HepG2 (cell line): ENCODE results near the gene PAK2. TPM values are rescaled to one million over a fixed set of nuclear protein-coding genes. Genes with fewer than 3 reads are reported as not detected.

ENCODE experiments used
- ATAC-seq: fragments of 200-7000 bp; cut with Tn5 transposase; 3 replicates; pipeline ENCODE4 v1.9.1; 2020; ENCODE audit warnings: mild to moderate bottlenecking, moderate library complexity
- BruUV-seq: library from RNA; stranded (reverse); fragments of 400-500 nt; replicated peaks from 2 replicates; lab custom pipeline; 2021; lab: Mats Ljungman, UMichigan
- CTCF ChIA-PET: fragments of 300-600 bp; formaldehyde crosslinking; extraction: SDS; loops from one replicate; lab custom pipeline; 2021; ENCODE audit warnings: low total read pairs, inconsistent platforms, low intra/inter-chr PET ratio; lab: Yijun Ruan, JAX
- POLR2A ChIA-PET: fragments of 350-600 bp; sonication (Branson Sonifier 250); formaldehyde crosslinking; loops from one replicate; lab custom pipeline; 2020; ENCODE audit warnings: antibody characterized with exemption, inconsistent platforms; lab: Yijun Ruan, JAX
- DNase-seq: peaks from one replicate; pipeline ENCODE4 v3.0.0-alpha.2; 2015; ENCODE audit warnings: low spot score
- FAIRE-seq: peaks from 3 replicates; lab custom pipeline; 2011; peaks lifted over from hg19 to GRCh38; lab: Jason Lieb, UNC
- H2AFZ ChIP-seq: one replicate; pipeline ENCODE4 v1.6.1; 2011; ENCODE audit warnings: low read length, inconsistent platforms
- H3K27ac ChIP-seq: fragments of 300-600 bp; 3 replicates; pipeline ENCODE4 v1.8.0; 2011; ENCODE audit warnings: mixed run types, mild to moderate bottlenecking, mixed read lengths, low read length, inconsistent platforms; ENCODE audit not compliant: insufficient read depth; ENCODE audit errors: extremely low read length
- H3K27me3 ChIP-seq, 2 experiments: fragments of 200-600 bp in 1 of 2; 2 replicates in 1 of 2; 3 replicates in 1 of 2; pipeline versions ENCODE4 v1.6.0 to v1.8.0; 2011; ENCODE audit warnings: low read length in 2 of 2, mild to moderate bottlenecking in 2 of 2, moderate library complexity in 2 of 2, inconsistent platforms in 1 of 2; ENCODE audit not compliant: insufficient read depth in 2 of 2, control insufficient read depth in 1 of 2
- H3K36me3 ChIP-seq, 2 experiments: fragments of 200-600 bp in 1 of 2; replicated peaks in 1 of 2; 2 replicates in 1 of 2; 3 replicates in 1 of 2; pipeline versions ENCODE4 v1.5.1 to v1.8.0; 2011; ENCODE audit warnings: low read length in 2 of 2, inconsistent platforms in 1 of 2; ENCODE audit not compliant: insufficient read depth in 2 of 2, control insufficient read depth in 1 of 2
- H3K4me1 ChIP-seq: 2 replicates; pipeline ENCODE4 v1.5.1; 2012; ENCODE audit warnings: low read length, inconsistent platforms; ENCODE audit not compliant: insufficient read depth
- H3K4me2 ChIP-seq: 2 replicates; pipeline ENCODE4 v1.6.0; 2011; ENCODE audit warnings: low read depth, low read length, inconsistent platforms
- H3K4me3 ChIP-seq, 3 experiments: fragments of 200-600 bp in 1 of 3; sonication (generic), shearing (Covaris generic) in 1 of 3; replicated peaks in 1 of 3; 2 replicates each; pipeline ENCODE4 v1.5.1; 2011 to 2016; ENCODE audit warnings: low read length in 3 of 3, inconsistent platforms in 2 of 3, low read depth in 2 of 3, mild to moderate bottlenecking in 2 of 3, control low read depth in 1 of 3, mixed read lengths in 1 of 3; ENCODE audit not compliant: insufficient read depth in 1 of 3
- H3K79me2 ChIP-seq: one replicate; pipeline ENCODE4 v1.6.1; 2011; ENCODE audit warnings: low read length, inconsistent platforms; ENCODE audit not compliant: insufficient read depth
- H3K9ac ChIP-seq: 2 replicates; pipeline ENCODE4 v1.6.0; 2011; ENCODE audit warnings: mild to moderate bottlenecking, low read depth, low read length, inconsistent platforms; ENCODE audit not compliant: insufficient read depth
- H3K9me3 ChIP-seq: 2 replicates; pipeline ENCODE4 v1.5.1; 2012; ENCODE audit warnings: mild to moderate bottlenecking, low read length
- H4K20me1 ChIP-seq: 2 replicates; pipeline ENCODE4 v1.6.0; 2011; ENCODE audit warnings: inconsistent platforms, mild to moderate bottlenecking, low read length, moderate library complexity; ENCODE audit not compliant: insufficient read depth
- ARNT2 ChIP-seq: sonication (generic); formaldehyde crosslinking; IDR thresholded peaks from 2 replicates; pipeline ENCODE4 v1.8.0; 2022; ENCODE audit warnings: mild to moderate bottlenecking, low read depth, missing genetic modification reagents, moderate library complexity
- CENPBD1 ChIP-seq: sonication (generic); formaldehyde crosslinking; IDR thresholded peaks from 2 replicates; pipeline ENCODE4 v1.8.0; 2022; ENCODE audit warnings: missing genetic modification reagents, low read depth, mild to moderate bottlenecking, borderline replicate concordance
- ETV5 ChIP-seq: IDR thresholded peaks from 2 replicates; pipeline ENCODE4 v1.6.1; 2018; ENCODE audit warnings: missing biosample characterization, missing genetic modification reagents, inconsistent platforms, borderline replicate concordance
- FOXK2 ChIP-seq: fragments of 450-650 bp; IDR thresholded peaks from 2 replicates; pipeline ENCODE4 v1.6.1; 2016
- GABPA ChIP-seq, 2 experiments: IDR thresholded peaks; 2 replicates each; pipeline ENCODE4 v1.6.1; 2011 to 2016; ENCODE audit warnings: low read depth in 2 of 2, low read length in 1 of 2, missing biosample characterization in 1 of 2, missing genetic modification characterization in 1 of 2
- HMGA1 ChIP-seq: sonication (generic); formaldehyde crosslinking; conservative IDR thresholded peaks from 2 replicates; pipeline ENCODE4 v1.4.0; 2020; ENCODE audit warnings: missing genetic modification reagents
- NFIB ChIP-seq: sonication (generic); formaldehyde crosslinking; IDR thresholded peaks from 2 replicates; pipeline ENCODE4 v1.9.0; 2021; ENCODE audit warnings: missing genetic modification reagents, mild to moderate bottlenecking, borderline replicate concordance
- NFKB2 ChIP-seq: sonication (generic); formaldehyde crosslinking; IDR thresholded peaks from 2 replicates; pipeline ENCODE4 v1.4.0; 2020; ENCODE audit warnings: missing genetic modification reagents, borderline replicate concordance
- NR2F6 ChIP-seq, 2 experiments: IDR thresholded peaks; 2 replicates each; pipeline ENCODE4 v1.6.1; 2016; ENCODE audit warnings: antibody characterized with exemption in 1 of 2, mild to moderate bottlenecking in 1 of 2
- PCBP2 ChIP-seq: fragments of 200-400 bp; formaldehyde crosslinking; optimal IDR thresholded peaks from 2 replicates; pipeline ENCODE3; 2018; ENCODE audit warnings: low read length, low read depth; ENCODE audit not compliant: poor library complexity, severe bottlenecking
- RNF219 ChIP-seq: sonication (generic); formaldehyde crosslinking; IDR thresholded peaks from 2 replicates; pipeline ENCODE4 v1.5.0; 2020; ENCODE audit warnings: mild to moderate bottlenecking, missing genetic modification reagents
- SMYD3 ChIP-seq: sonication (generic); formaldehyde crosslinking; IDR thresholded peaks from 2 replicates; pipeline ENCODE4 v1.8.1; 2023; ENCODE audit warnings: mild to moderate bottlenecking, missing genetic modification reagents
- ZNF652 ChIP-seq: IDR thresholded peaks from 2 replicates; pipeline ENCODE4 v1.6.1; 2016; ENCODE audit warnings: low read depth, borderline replicate concordance
- WGBS: methylation state at CpG from one replicate; pipeline ENCODE4 v1.1.6; 2017; ENCODE audit warnings: low lambda C conversion rate; 5-methylcytosine and 5-hydroxymethylcytosine counted together
- in situ Hi-C: cut with HindIII; loops from 2 replicates; pipeline ENCODE4 v1.10.0; 2017; ENCODE audit warnings: low pct_unique_long_range_greater_than_20kb; ENCODE audit not compliant: extremely low pct_ligation_motif_present
- intact Hi-C: fragments of 100-400 bp; cut with micrococcal nuclease; formaldehyde crosslinking; loops from one replicate; pipeline ENCODE4 v1.10.0; 2022; ENCODE audit not compliant: unreplicated experiment
- polyA plus RNA-seq, 8 experiments: library from polyadenylated mRNA; depleted of rRNA in 3 of 8; stranded (reverse) in 7 of 8; unstranded in 1 of 8; fragments of >200 nt; fragmentation: Illumina TruSeq in 4 of 8; extraction: Trizol in 4 of 8; gene quantifications; 2 replicates each; pipeline versions ENCODE4 v1.2.1 to v1.2.3, GENCODE V29; 2011 to 2016; ENCODE audit warnings: low read depth in 4 of 8, missing spikeins in 1 of 8, mixed read lengths in 1 of 8; ENCODE audit not compliant: insufficient read depth in 1 of 8
- total RNA-seq, 5 experiments: library from RNA; depleted of rRNA; stranded (reverse); fragments of >200 nt; fragmentation: Illumina TruSeq; extraction: Trizol; gene quantifications; 2 replicates each; pipeline ENCODE4 v1.2.3, GENCODE V29; 2016; ENCODE audit warnings: low read depth in 1 of 5
- TF ChIP-seq, protein P1 (sequence below): sonication (generic); formaldehyde crosslinking; IDR thresholded peaks from 2 replicates; pipeline ENCODE4 v1.4.0; 2020; ENCODE audit warnings: missing genetic modification reagents
- TF ChIP-seq, protein P2 (sequence below): sonication (generic); formaldehyde crosslinking; IDR thresholded peaks from 2 replicates; pipeline ENCODE4 v1.4.0; 2020; ENCODE audit warnings: missing genetic modification reagents

Gene PAK2
- total and polyA plus RNA-seq, 2 of the 13 experiments (the other 11 are each of a cell fraction or from before 2014, with no cell fraction given), result 23.0 to 24.7 TPM

DNA sequence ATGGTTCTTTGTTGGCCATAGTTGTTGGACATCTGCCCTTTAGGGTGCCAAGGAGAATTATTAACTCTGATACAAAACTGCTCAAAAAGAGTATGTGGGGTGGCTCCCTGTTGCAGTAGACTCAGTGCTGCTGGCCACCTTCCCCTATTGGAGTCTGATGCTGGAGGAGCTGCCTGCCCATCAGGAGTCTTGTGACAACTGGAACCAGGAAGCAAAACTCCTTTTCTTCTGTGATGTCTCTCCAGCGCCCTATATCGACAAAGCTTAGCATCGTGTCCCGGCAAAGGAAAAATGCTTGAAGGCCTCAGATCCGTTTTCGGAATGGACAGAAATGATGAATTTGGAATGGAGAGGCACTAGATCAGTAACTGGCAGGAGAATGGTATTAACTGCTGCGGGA is 23.5 kb downstream of the PAK2 start:
- no peak for FAIRE-seq
- in situ Hi-C loops, result no loop called here

DNA sequence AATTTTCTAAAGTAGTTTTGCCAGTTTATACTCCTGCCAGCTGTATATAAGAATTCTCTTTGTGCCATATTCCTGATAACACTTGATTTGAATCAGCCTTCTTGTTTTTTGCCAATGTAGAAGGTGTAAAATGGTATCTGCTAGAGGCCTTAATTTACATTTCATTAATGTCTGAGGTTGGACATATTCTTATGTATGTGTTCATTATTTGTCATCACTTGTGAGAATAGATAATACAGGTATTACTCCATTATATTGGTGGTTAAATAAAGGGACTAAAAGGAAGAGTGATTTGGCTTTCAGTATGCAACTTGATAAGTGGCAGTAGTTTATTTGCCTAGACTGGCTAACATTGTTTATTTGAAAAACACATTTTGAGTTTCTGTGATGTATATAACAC is 25.8 kb downstream of the PAK2 start:
- H3K27ac ChIP-seq, result no peak overlapping the region
- BruUV-seq, result no TSS peak
- intact Hi-C loops, result no loop called here
- ChIA-PET POLR2A (no interaction called here), CTCF (no interaction called here)
- peaks cover 0 to 3% of the 10 kb centered on the region in 2 experiments; a peak in 2 of 5 replicates for H3K36me3 ChIP-seq
- H3K4me3 ChIP-seq, result no peak overlapping the region
- no peaks in the 10 kb centered on the region for H3K9me3 ChIP-seq
- H3K9ac ChIP-seq, result no peak overlapping the region
- FAIRE-seq, result no peak
- ATAC-seq, result no peak
- no peaks in the 10 kb centered on the region for H3K27me3 ChIP-seq
- H2AFZ ChIP-seq, result no peak overlapping the region
- H3K79me2 ChIP-seq, result peaks cover 61% of the 10 kb centered on the region
- no peak for DNase-seq
- H4K20me1 ChIP-seq, result 0 out of 2 replicates have a peak, but pooled peaks cover 6% of the 10 kb centered on the region
- in situ Hi-C loops, result no loop called here
- no peak overlapping the region for H3K4me2 ChIP-seq
- H3K4me1 ChIP-seq, result peaks cover 13% of the 10 kb centered on the region
- TF ChIP-seq ETV5, result no peak
- no peak for TF ChIP-seq HMGA1 (CRISPR knock-in tag)
- TF ChIP-seq NFIB (CRISPR knock-in tag), result no peak
- TF ChIP-seq NR2F6 (IDR thresholded peaks at IDR 0.05), result no peak
- no peak for TF ChIP-seq NR2F6 (CRISPR knock-in tag; IDR thresholded peaks at IDR 0.05)
- no peak for TF ChIP-seq GABPA (IDR thresholded peaks at IDR 0.05; ENCODE audit: low read depth, low read length)
- no peak for TF ChIP-seq GABPA (CRISPR knock-in tag; IDR thresholded peaks at IDR 0.05; ENCODE audit: low read depth)
- no peak for TF ChIP-seq CENPBD1 (CRISPR knock-in tag)
- TF ChIP-seq NFKB2 (CRISPR knock-in tag), result no peak
- TF ChIP-seq ZNF652 (CRISPR knock-in tag), result no peak
- TF ChIP-seq PCBP2, result no peak
- no peak for TF ChIP-seq RNF219
- no peak for TF ChIP-seq ARNT2 (CRISPR knock-in tag)
- no peak for TF ChIP-seq SMYD3 (CRISPR knock-in tag)
- TF ChIP-seq, protein P1, sequence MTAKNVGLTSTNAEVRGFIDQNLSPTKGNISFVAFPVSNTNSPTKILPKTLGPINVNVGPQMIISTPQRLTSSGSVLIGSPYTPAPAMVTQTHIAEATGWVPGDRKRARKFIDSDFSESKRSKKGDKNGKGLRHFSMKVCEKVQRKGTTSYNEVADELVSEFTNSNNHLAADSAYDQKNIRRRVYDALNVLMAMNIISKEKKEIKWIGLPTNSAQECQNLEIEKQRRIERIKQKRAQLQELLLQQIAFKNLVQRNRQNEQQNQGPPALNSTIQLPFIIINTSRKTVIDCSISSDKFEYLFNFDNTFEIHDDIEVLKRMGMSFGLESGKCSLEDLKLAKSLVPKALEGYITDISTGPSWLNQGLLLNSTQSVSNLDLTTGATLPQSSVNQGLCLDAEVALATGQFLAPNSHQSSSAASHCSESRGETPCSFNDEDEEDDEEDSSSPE (CRISPR knock-in tag), result no peak
- TF ChIP-seq FOXK2, result no peak

More for the DNA sequence above, 23.5 kb downstream of the PAK2 start:
- H3K27ac ChIP-seq, result no peak overlapping the region
- TF ChIP-seq, protein P2, sequence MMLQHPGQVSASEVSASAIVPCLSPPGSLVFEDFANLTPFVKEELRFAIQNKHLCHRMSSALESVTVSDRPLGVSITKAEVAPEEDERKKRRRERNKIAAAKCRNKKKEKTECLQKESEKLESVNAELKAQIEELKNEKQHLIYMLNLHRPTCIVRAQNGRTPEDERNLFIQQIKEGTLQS, result no peak
- intact Hi-C loops, result no loop called here
- H3K4me2 ChIP-seq, result no peak overlapping the region
- DNase-seq, result no peak
- H3K4me3 ChIP-seq, result no peak overlapping the region
- H3K36me3 ChIP-seq, result peaks cover 0 to 4% of the 10 kb centered on the region in 2 experiments; a peak in 2 of 5 replicates
- H3K9ac ChIP-seq, result no peak overlapping the region
- ChIA-PET POLR2A (no interaction called here), CTCF (no interaction called here)
- H3K27me3 ChIP-seq, result no peaks in the 10 kb centered on the region
- no peak for ATAC-seq
- H4K20me1 ChIP-seq, result peaks cover 2% of the 10 kb centered on the region; the same call in 1 of the 2 replicates
- no peak overlapping the region for H2AFZ ChIP-seq
- H3K4me1 ChIP-seq, result peaks cover 10% of the 10 kb centered on the region
- peaks cover 64% of the 10 kb centered on the region for H3K79me2 ChIP-seq
- BruUV-seq, result no TSS peak
- 83% methylated on average over 7 of the region's 7 CpGs for WGBS
- no peaks in the 10 kb centered on the region for H3K9me3 ChIP-seq
